ENCODE data around the gene MMP24OS.
"Not testable (repeated sequence)": the region's sequence is repeated elsewhere in the genome, so short reads cannot be mapped to it uniquely, and the experiment has no call there.

Gene MMP24OS

GRCh38 chr20:35273449-35274171, 4.3 kb downstream of the MMP24OS start:
- no peak for DNase-seq

GRCh38 chr20:35271904-35272303, 6.0 kb downstream of the MMP24OS start:
- DNase-seq = no peak

- DNase-seq = no peak
These were observed 6.6 kb downstream of the MMP24OS start for GRCh38 chr20:35271073-35271882.

GRCh38 chr20:35270021-35270902, 7.7 kb downstream of the MMP24OS start:
- no peak for DNase-seq

GRCh38 chr20:35269055-35269781, 8.7 kb downstream of the MMP24OS start:
- no peak for DNase-seq

- DNase-seq = no peak
These were observed 10.8 kb downstream of the MMP24OS start for GRCh38 chr20:35267092-35267491.

- no peak for DNase-seq
These were observed 13.2 kb downstream of the MMP24OS start for GRCh38 chr20:35264755-35265154.

GRCh38 chr20:35263532-35264341, 14.2 kb downstream of the MMP24OS start:
- DNase-seq = no peak

- not testable (repeated sequence) for DNase-seq
These were observed 15.0 kb downstream of the MMP24OS start for GRCh38 chr20:35262731-35263531.

- DNase-seq = not testable (repeated sequence)
These were observed 15.6 kb downstream of the MMP24OS start for GRCh38 chr20:35262321-35262720.

- no peak for DNase-seq
These were observed 17.5 kb downstream of the MMP24OS start for GRCh38 chr20:35260426-35260825.

GRCh38 chr20:35257175-35257909, 20.6 kb downstream of the MMP24OS start:
- no peak for DNase-seq

GRCh38 chr20:35254448-35254999, 23.4 kb downstream of the MMP24OS start:
- no peak for DNase-seq

- DNase-seq = no peak
These were observed 24.9 kb downstream of the MMP24OS start for GRCh38 chr20:35253010-35253409.

- not testable (repeated sequence) for DNase-seq
These were observed 25.3 kb downstream of the MMP24OS start for GRCh38 chr20:35252598-35252997.

- no peak for DNase-seq
These were observed 25.9 kb downstream of the MMP24OS start for GRCh38 chr20:35252037-35252461.

GRCh38 chr20:35251613-35251940, 26.3 kb downstream of the MMP24OS start:
- no peak for DNase-seq

GRCh38 chr20:35248641-35249475, 29.1 kb downstream of the MMP24OS start:
- DNase-seq = no peak

GRCh38 chr20:35246723-35247122, 31.2 kb downstream of the MMP24OS start:
- no peak for DNase-seq

Data from NCI-H774 (cell line).